Neuron (in vitro differentiated cells): Measurements from ENCODE around the gene TNNT2.

ENCODE experiments used
- H2AFZ ChIP-seq: one replicate; pipeline ENCODE4 v1.6.1; 2013; ENCODE audit warnings: low read depth, mild to moderate bottlenecking, inconsistent platforms, low read length, moderate library complexity
- H3K27me3 ChIP-seq: one replicate; pipeline ENCODE4 v1.6.1; 2013; ENCODE audit warnings: low read length; ENCODE audit not compliant: insufficient read depth
- H3K36me3 ChIP-seq: one replicate; pipeline ENCODE4 v1.6.1; 2013; ENCODE audit warnings: low read length; ENCODE audit not compliant: insufficient read depth
- H3K4me1 ChIP-seq: one replicate; pipeline ENCODE4 v1.6.1; 2013; ENCODE audit warnings: low read length; ENCODE audit not compliant: insufficient read depth
- H3K4me3 ChIP-seq: 2 replicates; pipeline ENCODE4 v1.5.1; 2013; ENCODE audit warnings: mild to moderate bottlenecking, low read length, moderate library complexity
- H3K9me3 ChIP-seq: one replicate; pipeline ENCODE4 v1.6.1; 2013; ENCODE audit warnings: low read length

TNNT2 gene

DNA sequence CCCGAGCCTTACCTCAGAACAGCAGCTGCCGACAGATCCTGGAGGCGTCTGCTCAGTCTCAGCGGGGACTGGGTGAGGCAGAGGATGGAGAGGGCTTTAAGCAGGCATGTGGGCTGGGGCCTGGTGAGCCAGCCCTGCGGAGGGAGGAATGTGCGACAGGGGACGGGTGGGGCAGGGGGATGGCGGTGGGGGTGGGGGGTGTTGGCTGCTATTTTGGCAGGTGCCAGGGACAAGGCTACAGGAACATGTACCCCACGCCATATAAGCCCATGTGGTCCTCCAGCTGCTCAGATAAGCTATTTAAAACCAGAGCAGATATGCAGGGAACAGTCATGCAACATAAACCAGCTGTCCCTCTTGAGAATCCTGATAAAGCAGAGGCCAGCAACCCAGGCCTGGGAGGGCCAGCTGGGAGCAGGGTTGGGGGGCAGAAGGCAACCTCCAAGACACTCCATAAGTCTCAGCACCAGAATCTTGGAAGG lies at the start of gene TNNT2:
TNNT2 (minus strand) TSS at position 70 of the 482 bp plus-strand sequence. CDS start 4,426 bp downstream, outside the sequence.
- Histone ChIP-seq H3K27me3 (peaks cover 5% of the 10 kb centered on the region), H2AFZ (no peak within 1 kb of the TSS), H3K9me3 (no peaks in the 10 kb centered on the region), H3K36me3 (no peaks in the 10 kb centered on the region), H3K4me3 (no peak within 1 kb of the TSS), H3K4me1 (peaks cover 6% of the 10 kb centered on the region)

DNA sequence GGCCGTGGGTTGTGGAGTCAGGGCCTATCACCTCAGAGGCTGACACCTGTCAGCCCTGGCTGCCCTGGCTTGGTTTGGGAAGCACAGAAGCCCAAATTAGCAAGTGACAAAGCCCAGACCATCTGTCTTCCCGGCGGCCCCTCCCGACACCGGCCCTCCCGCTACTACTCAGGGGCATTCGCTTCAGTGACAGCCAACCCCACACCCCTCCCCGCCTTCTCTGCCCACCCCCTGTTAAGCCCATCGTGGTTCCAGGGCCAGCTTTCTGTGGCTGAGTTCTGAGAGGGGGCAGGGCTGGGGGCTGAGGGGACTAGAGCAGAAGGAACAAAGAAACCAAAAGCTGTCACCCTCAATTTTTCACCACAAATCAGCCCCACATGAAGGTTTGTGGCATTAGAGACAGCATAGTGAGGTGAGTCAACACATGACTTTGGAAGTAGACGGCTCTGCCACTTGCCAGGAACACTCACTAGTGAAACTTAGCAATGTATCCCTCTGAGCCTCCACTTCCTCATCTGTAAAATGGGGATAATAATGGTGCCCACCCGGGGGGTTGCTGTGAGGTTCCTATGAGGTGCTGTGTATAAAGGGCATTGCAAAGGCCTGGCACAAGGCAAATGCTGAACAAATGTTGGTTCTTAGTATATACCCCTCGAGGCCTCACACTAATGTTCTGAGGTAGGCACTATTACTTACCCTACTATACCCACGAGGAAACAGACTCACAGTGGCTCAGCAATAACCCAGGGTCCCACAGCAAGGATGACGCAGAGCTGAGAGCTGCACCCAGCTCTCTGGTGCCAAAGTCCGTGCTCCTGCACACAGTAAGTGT lies 49.2 kb upstream of the TNNT2 start:
- Histone ChIP-seq H3K27me3 (peaks cover 7% of the 10 kb centered on the region), H3K9me3 (no peaks in the 10 kb centered on the region), H3K4me3 (no peak overlapping the region), H3K36me3 (no peaks in the 10 kb centered on the region), H2AFZ (no peak overlapping the region), H3K4me1 (no peaks in the 10 kb centered on the region)

DNA sequence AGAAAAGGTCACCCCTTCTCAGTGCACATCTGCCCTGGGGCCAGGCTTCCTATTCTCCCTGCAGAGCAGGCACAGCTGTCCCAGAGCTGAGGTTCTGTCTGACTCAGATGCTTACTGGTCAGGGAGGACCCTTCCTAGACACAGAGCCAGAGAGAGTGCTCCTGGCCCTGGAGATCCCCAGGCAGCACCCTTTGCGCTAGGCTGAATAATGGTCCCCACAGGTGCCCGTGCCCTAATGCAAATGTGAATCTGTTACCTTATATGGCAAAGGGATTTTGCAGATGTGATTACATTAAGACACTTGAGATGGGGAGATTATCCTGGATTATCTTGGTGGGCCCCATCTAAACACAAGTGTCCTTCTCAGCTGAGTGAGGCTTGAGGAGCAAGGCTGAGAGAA lies 46.7 kb upstream of the TNNT2 start:
- Histone ChIP-seq H2AFZ (no peak overlapping the region), H3K27me3 (peaks cover 4% of the 10 kb centered on the region), H3K4me1 (no peaks in the 10 kb centered on the region), H3K36me3 (no peaks in the 10 kb centered on the region), H3K4me3 (no peak overlapping the region), H3K9me3 (no peaks in the 10 kb centered on the region)

DNA sequence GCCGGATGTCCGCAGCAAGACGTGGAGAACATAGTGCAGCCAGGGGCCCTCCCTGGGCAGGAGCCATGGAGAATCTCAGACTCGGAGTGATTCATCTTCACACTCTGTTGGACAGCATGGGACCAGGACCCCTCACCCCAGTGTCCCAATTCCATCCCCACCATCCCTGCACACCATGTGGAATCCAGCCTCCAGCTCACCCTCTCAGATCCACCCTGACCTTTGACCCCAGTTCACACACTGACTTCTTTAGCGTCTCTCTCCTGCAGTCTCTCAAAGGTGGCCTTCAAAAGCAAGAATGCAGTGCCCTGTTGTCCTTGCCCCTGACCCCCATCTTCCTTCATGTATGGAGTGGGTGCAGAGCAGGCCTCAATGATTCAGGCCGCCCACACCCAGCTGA lies 46.2 kb upstream of the TNNT2 start:
- Histone ChIP-seq H3K36me3 (no peaks in the 10 kb centered on the region), H3K9me3 (no peaks in the 10 kb centered on the region), H3K27me3 (peaks cover 4% of the 10 kb centered on the region), H3K4me1 (no peaks in the 10 kb centered on the region), H3K4me3 (no peak overlapping the region), H2AFZ (no peak overlapping the region)

DNA sequence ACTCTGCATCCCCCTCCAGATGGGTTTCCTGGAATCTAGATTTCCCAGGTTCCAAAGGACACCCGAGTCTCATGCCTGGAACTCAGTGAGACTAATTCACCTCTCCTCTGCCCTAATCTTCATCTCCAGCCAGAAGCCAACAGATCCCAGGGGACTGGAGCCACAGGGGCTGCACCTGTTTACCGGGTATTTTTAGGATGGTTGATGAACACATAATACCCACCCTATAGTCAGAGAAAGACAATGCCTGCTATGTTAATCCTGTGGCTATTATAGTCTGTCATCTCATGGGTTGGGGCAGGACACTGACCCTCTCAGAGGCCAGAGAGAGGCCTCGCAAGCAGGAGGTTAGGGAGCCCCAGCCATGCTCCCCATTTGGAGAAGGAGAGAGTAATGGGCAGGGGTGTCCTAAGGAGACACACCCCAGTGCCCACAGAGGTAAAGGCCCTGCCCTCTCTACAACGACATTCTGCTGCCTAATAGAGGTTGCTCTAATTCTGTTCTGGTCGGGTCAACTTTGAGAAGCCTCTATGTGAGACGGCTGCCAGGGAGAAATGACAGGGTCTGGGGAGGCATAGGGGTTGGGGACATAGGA lies 45.1 kb upstream of the TNNT2 start:
- Histone ChIP-seq H3K4me3 (no peak overlapping the region), H3K9me3 (no peaks in the 10 kb centered on the region), H3K27me3 (no peaks in the 10 kb centered on the region), H3K36me3 (no peaks in the 10 kb centered on the region), H3K4me1 (no peaks in the 10 kb centered on the region), H2AFZ (no peak overlapping the region)

DNA sequence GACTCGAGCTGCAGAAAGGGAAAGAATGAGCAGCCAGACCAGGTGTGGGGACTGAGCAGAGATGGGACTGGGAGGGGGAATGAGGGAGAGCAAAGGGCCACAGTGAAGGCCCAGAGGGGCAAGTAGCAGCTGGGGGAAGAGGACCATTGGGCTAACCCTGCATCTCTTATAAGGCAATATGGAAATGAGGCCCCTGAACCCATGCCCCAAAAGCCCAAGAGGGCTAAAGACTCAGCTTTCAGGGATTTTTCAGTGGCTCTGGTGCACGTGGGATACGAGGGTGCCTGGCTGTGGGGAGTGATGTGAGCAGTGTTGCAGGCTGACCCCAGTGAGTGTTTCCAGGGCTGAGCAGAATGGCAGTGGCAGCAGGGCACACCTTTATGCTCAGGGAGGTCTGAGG lies 44.5 kb upstream of the TNNT2 start:
- H3K9me3 ChIP-seq: no peaks in the 10 kb centered on the region
- H3K4me3 ChIP-seq: no peak overlapping the region
- H3K36me3 ChIP-seq: no peaks in the 10 kb centered on the region
- H3K4me1 ChIP-seq: no peaks in the 10 kb centered on the region
- no peak overlapping the region for H2AFZ ChIP-seq
- H3K27me3 ChIP-seq: peaks cover 3% of the 10 kb centered on the region

DNA sequence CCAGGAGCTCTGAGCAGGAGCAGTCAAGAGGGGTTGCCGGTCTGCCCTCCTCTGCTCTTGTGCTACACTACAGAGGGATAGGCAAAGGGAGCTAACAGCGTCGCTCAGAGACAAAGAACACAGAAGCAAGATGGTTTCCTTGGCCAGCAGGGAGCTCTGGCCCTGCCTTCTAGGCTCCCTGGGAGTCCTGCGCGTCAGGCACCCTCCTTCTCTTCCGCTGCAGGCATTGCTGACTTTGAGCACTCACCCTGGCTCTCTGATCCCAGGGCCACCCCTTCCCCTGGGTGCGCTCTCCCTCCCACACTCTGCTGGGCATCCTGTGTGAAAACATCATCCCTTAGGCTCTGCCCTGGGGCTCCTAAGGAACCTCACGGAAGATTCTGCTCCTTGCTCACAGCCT lies 43.6 kb upstream of the TNNT2 start:
- H3K4me3 ChIP-seq: no peak overlapping the region

DNA sequence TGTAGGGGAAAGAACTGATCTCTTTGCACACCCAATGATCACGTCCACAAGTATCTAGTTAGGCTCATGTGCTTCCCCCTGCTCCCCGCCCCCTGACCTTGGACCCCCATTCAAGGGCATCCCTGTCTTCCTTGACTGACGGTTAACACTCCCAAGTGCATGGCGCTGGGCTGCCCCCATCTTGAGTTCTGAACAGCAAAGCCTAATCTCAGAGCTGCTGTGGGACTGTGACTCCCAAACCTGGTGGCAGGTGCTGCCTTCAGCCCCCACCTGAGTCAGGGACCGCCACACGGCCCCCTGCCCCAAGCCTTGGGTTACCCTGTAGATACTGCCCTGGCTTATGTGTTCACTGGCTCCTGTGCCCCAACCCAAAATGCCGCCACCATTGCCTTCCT lies 43.1 kb upstream of the TNNT2 start:
- no peak overlapping the region for H3K4me3 ChIP-seq
- H2AFZ ChIP-seq: no peak overlapping the region
- H3K36me3 ChIP-seq: no peaks in the 10 kb centered on the region
- H3K9me3 ChIP-seq: no peaks in the 10 kb centered on the region
- no peaks in the 10 kb centered on the region for H3K4me1 ChIP-seq
- peaks cover 6% of the 10 kb centered on the region for H3K27me3 ChIP-seq

More for the DNA sequence above, 43.6 kb upstream of the TNNT2 start:
- Histone ChIP-seq H3K9me3 (no peaks in the 10 kb centered on the region), H3K36me3 (no peaks in the 10 kb centered on the region), H3K27me3 (peaks cover 3% of the 10 kb centered on the region), H2AFZ (no peak overlapping the region), H3K4me1 (no peaks in the 10 kb centered on the region)

DNA sequence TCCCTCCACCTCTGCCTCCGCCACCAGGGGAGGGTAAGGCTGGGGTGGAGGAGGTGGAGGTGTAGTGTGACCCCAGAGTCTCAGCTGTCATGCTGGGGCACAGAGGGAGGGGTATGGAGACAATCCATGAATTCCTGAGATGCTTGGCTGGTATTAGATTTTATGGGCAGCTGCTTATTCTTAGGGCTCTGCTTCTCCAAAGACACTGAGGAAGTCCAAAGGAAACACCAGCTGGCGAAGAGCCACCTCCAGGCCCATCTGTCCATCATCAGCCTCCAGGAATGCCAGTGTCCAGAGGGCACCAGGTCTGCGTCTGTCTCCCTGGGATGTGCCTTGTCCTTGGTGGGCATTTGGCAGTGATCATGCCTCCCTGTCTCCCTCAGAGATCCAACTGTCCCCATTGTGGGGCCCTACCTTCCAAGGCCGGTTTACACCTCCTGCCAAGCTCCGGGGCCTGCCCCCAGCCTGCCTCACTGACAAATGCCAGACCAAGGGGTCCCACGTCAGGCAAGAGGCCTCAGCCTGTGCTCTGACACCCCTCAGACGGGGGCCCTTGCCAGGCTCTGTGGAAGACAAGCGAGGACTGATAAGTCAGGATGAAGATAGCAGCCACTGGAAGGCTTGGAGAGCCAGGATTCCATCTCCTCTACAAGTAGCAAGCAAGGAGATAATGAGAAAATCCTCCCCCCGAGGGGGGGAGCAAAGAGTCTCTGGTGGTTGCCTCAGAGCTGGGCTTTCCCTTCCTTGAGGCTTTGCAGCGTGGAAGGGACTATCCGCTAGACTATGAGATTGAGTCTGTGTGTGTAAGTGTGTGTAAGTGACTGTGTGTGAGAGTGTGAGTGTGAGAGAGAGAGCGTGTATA lies 42.5 kb upstream of the TNNT2 start:
- Histone ChIP-seq H3K4me1 (no peaks in the 10 kb centered on the region), H3K27me3 (peaks cover 10% of the 10 kb centered on the region), H3K9me3 (no peaks in the 10 kb centered on the region), H3K36me3 (no peaks in the 10 kb centered on the region), H3K4me3 (no peak overlapping the region), H2AFZ (no peak overlapping the region)

DNA sequence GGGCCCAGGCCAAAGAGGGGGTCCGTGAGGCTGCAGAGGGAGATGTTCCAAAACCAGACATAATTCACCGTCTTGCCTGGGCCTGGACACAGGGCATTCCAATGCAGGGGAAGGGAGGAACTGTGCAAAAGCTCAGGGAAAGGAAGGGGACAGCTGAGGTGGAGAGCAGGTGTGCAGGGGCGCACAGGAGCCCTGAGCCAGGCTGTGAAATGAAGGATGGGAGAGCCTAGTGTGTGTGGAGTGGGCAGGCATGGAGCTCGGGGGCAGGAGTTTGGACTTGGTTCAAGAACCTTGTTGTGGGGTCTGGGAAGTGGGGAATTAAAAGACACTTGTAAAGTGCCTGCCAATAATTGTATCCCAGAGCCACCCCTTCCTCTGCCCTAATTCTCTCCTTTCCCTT lies 41.8 kb upstream of the TNNT2 start:
- Histone ChIP-seq H3K4me3 (no peak overlapping the region), H3K9me3 (no peaks in the 10 kb centered on the region), H3K36me3 (no peaks in the 10 kb centered on the region), H3K4me1 (no peaks in the 10 kb centered on the region), H3K27me3 (peaks cover 13% of the 10 kb centered on the region), H2AFZ (no peak overlapping the region)

DNA sequence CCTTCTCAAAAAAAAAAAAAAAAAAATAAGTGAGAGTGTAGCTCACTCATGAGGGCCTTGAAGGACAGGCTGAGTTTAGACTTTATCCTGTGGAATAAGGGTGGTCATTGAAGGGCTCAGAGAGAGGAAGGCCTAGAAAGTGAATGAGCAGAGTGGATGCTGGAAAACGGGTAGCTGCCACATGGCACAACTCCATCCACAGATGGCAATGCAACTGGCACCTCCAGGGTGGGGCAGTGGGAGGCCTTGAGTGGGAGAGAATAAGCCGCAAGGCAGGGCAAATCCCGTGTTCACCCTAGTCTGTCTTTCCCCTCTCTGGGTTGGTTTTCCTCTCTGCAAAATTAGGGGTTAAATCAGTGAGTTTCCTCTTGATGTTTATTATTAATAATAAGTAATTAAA lies 41.0 kb upstream of the TNNT2 start:
- Histone ChIP-seq H2AFZ (no peak overlapping the region), H3K9me3 (no peaks in the 10 kb centered on the region), H3K36me3 (no peaks in the 10 kb centered on the region), H3K27me3 (peaks cover 13% of the 10 kb centered on the region), H3K4me1 (no peaks in the 10 kb centered on the region), H3K4me3 (no peak overlapping the region)

DNA sequence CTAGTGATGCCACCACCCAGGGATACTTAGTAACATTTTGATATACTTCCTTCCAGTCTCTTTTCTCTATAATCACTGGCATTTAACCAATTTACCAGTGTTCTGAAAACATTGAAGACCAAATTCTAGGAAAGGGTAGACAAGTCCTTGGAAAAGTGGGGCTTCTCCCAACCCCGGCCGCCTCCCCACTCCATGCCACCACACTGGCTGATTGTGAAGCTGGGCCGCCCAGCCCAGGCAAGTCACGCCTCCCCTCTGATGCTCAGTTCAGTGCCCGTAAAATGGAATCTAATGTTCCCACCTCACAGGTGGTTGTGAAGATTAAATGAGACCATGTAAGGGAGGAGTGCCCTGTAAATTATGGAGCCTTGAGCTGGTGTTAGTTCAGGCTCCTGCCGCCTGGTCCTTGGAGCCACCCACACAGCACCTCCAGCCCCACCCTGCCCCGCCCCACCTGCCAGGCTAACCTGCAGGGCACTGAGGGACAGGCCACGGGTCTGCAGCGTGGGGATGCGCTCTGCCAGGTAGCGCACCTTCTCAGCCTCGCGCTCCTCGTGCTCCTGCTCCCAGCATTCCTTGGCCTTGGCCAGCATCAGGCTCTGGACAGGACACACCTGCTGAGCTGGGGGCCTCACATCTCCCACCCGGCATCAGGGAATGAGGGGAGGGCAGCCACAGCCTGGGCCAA lies 36.7 kb upstream of the TNNT2 start:
- H3K36me3 ChIP-seq: no peaks in the 10 kb centered on the region
- peaks cover 20% of the 10 kb centered on the region for H3K27me3 ChIP-seq
- no peaks in the 10 kb centered on the region for H3K9me3 ChIP-seq
- H3K4me3 ChIP-seq: no peak overlapping the region
- H2AFZ ChIP-seq: no peak overlapping the region
- no peaks in the 10 kb centered on the region for H3K4me1 ChIP-seq
